GM08714 (cell line): ENCODE results near the gene LEPR.

Experiments used
- H3K4me3 ChIP-seq: fragments of 200-500 bp; sonication (Bioruptor generic); 2 replicates; pipeline ENCODE4 v1.5.1; 2014; ENCODE audit warnings: mild to moderate bottlenecking, low read length, inconsistent platforms
- ZNF274 ChIP-seq: IDR thresholded peaks from 2 replicates; pipeline ENCODE4 v1.6.1; 2012; ENCODE audit warnings: mild to moderate bottlenecking, low read depth, low read length

Gene LEPR

GRCh38 chr1:65469126-65469888 lies 48.8 kb downstream of the LEPR start:
- TF ChIP-seq ZNF274: no peak
- no peak overlapping the region for H3K4me3 ChIP-seq

- no peak overlapping the region for H3K4me3 ChIP-seq
- no peak for TF ChIP-seq ZNF274
These were observed 49.4 kb downstream of the LEPR start for GRCh38 chr1:65469889-65470340.
